Measurements from ENCODE around the gene CATSPERZ. TPM values are rescaled to one million over a fixed set of nuclear protein-coding genes. Genes with fewer than 3 reads are reported as not detected.

The CATSPERZ gene
- total and polyA plus RNA-seq, 9 of the 15 experiments (the other 6 are each of a cell fraction or from before 2014, with no cell fraction given), result 0.86 to 8.5 (median 3.5) TPM

DNA sequence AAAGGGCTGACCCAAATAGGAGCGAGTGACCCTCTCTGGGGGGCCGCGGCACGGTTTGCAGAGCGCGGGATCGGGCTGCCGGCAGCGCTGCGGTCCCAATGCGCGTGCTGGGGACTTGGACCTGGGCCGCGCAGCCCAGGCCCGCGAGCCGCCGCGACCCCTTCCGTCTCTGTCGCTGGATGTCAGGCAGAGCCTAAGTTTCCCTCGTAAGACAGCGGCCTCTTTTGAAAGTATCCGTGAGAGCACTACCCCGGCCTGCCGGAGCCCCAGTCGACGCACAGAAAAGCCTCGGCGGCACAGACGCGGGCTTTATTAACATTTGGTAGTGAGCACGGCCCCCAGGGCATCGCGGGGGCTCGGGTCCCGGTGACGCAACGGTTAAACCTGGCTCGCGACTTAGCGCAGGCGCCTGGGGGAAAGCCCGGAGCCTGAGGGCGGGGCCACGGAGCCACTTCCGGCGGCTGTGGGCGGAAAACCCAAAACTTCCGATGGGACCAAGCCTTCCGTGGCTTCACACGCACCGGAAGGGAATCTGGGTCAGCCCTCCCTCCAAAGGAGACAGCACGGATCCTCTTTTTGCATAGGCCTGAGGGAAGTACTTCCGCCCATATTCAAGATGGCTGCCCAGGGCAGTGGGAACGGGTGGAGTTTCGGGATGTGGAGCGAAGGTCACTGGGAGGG lies 30.5 kb upstream of the CATSPERZ start (continued):
- TF ChIP-seq, protein P1, sequence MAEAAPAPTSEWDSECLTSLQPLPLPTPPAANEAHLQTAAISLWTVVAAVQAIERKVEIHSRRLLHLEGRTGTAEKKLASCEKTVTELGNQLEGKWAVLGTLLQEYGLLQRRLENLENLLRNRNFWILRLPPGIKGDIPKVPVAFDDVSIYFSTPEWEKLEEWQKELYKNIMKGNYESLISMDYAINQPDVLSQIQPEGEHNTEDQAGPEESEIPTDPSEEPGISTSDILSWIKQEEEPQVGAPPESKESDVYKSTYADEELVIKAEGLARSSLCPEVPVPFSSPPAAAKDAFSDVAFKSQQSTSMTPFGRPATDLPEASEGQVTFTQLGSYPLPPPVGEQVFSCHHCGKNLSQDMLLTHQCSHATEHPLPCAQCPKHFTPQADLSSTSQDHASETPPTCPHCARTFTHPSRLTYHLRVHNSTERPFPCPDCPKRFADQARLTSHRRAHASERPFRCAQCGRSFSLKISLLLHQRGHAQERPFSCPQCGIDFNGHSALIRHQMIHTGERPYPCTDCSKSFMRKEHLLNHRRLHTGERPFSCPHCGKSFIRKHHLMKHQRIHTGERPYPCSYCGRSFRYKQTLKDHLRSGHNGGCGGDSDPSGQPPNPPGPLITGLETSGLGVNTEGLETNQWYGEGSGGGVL (CRISPR knock-in tag; IDR thresholded peaks at IDR 0.05), result no peak
- TF ChIP-seq NR3C1 (CRISPR knock-in tag; IDR thresholded peaks at IDR 0.05) (no peak), ZBTB11 (CRISPR knock-in tag; IDR thresholded peaks at IDR 0.05) (peak; percentile 84 to 97 (median 86); a peak in 5 of 6 replicates), ZNF445 (CRISPR knock-in tag; IDR thresholded peaks at IDR 0.05; ENCODE audit: low read depth) (no peak), FIP1L1 (IDR thresholded peaks at IDR 0.05; ENCODE audit: low read depth, low read length, poor library complexity, severe bottlenecking) (peak; percentile 97), ZNF75A (CRISPR knock-in tag; IDR thresholded peaks at IDR 0.05) (no peak), HOMEZ (CRISPR knock-in tag; IDR thresholded peaks at IDR 0.05) (no peak), GABPA (tag; conservative IDR thresholded peaks at IDR 0.05; ENCODE audit: low read depth) (peak; percentile 99), ZNF41 (CRISPR knock-in tag; conservative IDR thresholded peaks at IDR 0.05) (no peak; the same call in 1 of the 2 replicates), TEAD1 (CRISPR knock-in tag; IDR thresholded peaks at IDR 0.05) (0 out of 4 replicates have a peak, but pooled peaks of 1 of the 2 experiments have one; percentile 10), TAF7 (tag; IDR thresholded peaks at IDR 0.05) (no peak), ZNF644 (tag; IDR thresholded peaks at IDR 0.05; ENCODE audit: low read depth) (no peak), ZMIZ1 (IDR thresholded peaks at IDR 0.05; ENCODE audit: low read depth in 2 of 2, low read length in 2 of 2) (no peak)
- TF ChIP-seq, protein P2, sequence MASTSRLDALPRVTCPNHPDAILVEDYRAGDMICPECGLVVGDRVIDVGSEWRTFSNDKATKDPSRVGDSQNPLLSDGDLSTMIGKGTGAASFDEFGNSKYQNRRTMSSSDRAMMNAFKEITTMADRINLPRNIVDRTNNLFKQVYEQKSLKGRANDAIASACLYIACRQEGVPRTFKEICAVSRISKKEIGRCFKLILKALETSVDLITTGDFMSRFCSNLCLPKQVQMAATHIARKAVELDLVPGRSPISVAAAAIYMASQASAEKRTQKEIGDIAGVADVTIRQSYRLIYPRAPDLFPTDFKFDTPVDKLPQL (IDR thresholded peaks at IDR 0.05; ENCODE audit: extremely low read depth, insufficient read length), result no peak
